H1 (cell line): ENCODE measurements around the gene DUSP7. TPM values are rescaled to one million over a fixed set of nuclear protein-coding genes. Genes with fewer than 3 reads are reported as not detected.

ENCODE experiments used
- CTCF ChIA-PET: fragments of 300-600 bp; sonication (Branson Sonifier 250); formaldehyde crosslinking; loops from one replicate; lab custom pipeline; 2021; ENCODE audit not compliant: partially characterized antibody; lab: Charles Lee
- POLR2A ChIA-PET: fragments of 300-600 bp; sonication (Branson Sonifier 250); formaldehyde crosslinking; loops from one replicate; lab custom pipeline; 2021; ENCODE audit warnings: inconsistent platforms; ENCODE audit not compliant: partially characterized antibody; lab: Charles Lee
- DNase-seq, 2 experiments: peaks; one replicate each; pipeline versions ENCODE4 v3.0.0 to v3.0.0-alpha.2; 2010 to 2022; ENCODE audit warnings: low spot score in 2 of 2, low read depth in 1 of 2, mixed read lengths in 1 of 2
- FAIRE-seq: peaks from 2 replicates; lab custom pipeline; 2011; peaks lifted over from hg19 to GRCh38; lab: Jason Lieb, UNC
- H2AFZ ChIP-seq: 2 replicates; pipeline ENCODE4 v1.8.1; 2012; ENCODE audit warnings: low read length, inconsistent platforms
- H2AK5ac ChIP-seq: 2 replicates; pipeline ENCODE4 v1.6.1; 2013; ENCODE audit warnings: low read depth, low read length
- H2BK120ac ChIP-seq: replicated peaks from 2 replicates; pipeline ENCODE3; 2013; ENCODE audit warnings: low read depth, low read length, inconsistent platforms
- H2BK12ac ChIP-seq: 2 replicates; pipeline ENCODE4 v1.6.1; 2013; ENCODE audit warnings: low read depth, low read length
- H2BK15ac ChIP-seq: 2 replicates; pipeline ENCODE4 v1.6.1; 2013; ENCODE audit warnings: low read length
- H2BK20ac ChIP-seq: 2 replicates; pipeline ENCODE4 v1.6.1; 2013; ENCODE audit warnings: low read length
- H2BK5ac ChIP-seq: 2 replicates; pipeline ENCODE4 v1.6.1; 2013; ENCODE audit warnings: low read depth, low read length
- H3K14ac ChIP-seq: 2 replicates; pipeline ENCODE4 v1.6.1; 2013; ENCODE audit warnings: inconsistent platforms; ENCODE audit not compliant: insufficient read length
- H3K18ac ChIP-seq: 2 replicates; pipeline ENCODE4 v1.6.1; 2013; ENCODE audit warnings: low read length; ENCODE audit errors: extremely low read depth
- H3K23ac ChIP-seq: 2 replicates; pipeline ENCODE4 v1.6.1; 2013; ENCODE audit warnings: inconsistent platforms; ENCODE audit not compliant: insufficient read length
- H3K23me2 ChIP-seq: 2 replicates; pipeline ENCODE4 v1.6.1; 2013; ENCODE audit warnings: low read depth, low read length
- H3K27ac ChIP-seq: 2 replicates; pipeline ENCODE4 v1.6.1; 2011; ENCODE audit warnings: low read depth, low read length, inconsistent platforms
- H3K27me3 ChIP-seq, 4 experiments: replicated peaks in 1 of 4; 1 replicate in 1 of 4; 2 replicates in 3 of 4; pipeline versions ENCODE4 v1.6.1 to v1.8.1; 2011 to 2013; ENCODE audit warnings: low read length in 3 of 4, mild to moderate bottlenecking in 3 of 4, inconsistent platforms in 2 of 4, mixed read lengths in 2 of 4, moderate library complexity in 1 of 4; ENCODE audit not compliant: control insufficient read depth in 3 of 4, insufficient read depth in 3 of 4; ENCODE audit errors: extremely low read depth in 1 of 4
- H3K36me3 ChIP-seq, 4 experiments: 2 replicates each; pipeline versions ENCODE4 v1.6.1 to v1.8.1; 2011 to 2013; ENCODE audit warnings: mild to moderate bottlenecking in 4 of 4, low read length in 3 of 4, moderate library complexity in 2 of 4, control low read depth in 1 of 4, inconsistent platforms in 1 of 4; ENCODE audit not compliant: insufficient read depth in 4 of 4, control insufficient read depth in 2 of 4
- H3K4ac ChIP-seq: replicated peaks from 2 replicates; pipeline ENCODE3; 2013; ENCODE audit warnings: low read length, low read depth, mixed read lengths, inconsistent platforms; ENCODE audit not compliant: insufficient read length
- H3K4me1 ChIP-seq, 4 experiments: replicated peaks in 1 of 4; 1 replicate in 1 of 4; 2 replicates in 3 of 4; pipeline versions ENCODE4 v1.6.1 to v1.8.1; 2011 to 2013; ENCODE audit warnings: low read length in 3 of 4, inconsistent platforms in 2 of 4, mixed read lengths in 1 of 4; ENCODE audit not compliant: insufficient read depth in 4 of 4, control insufficient read depth in 3 of 4
- H3K4me2 ChIP-seq, 2 experiments: 2 replicates each; pipeline versions ENCODE4 v1.6.1 to v1.8.1; 2011 to 2013; ENCODE audit warnings: low read depth in 2 of 2, low read length in 2 of 2, control low read depth in 1 of 2, inconsistent platforms in 1 of 2, mild to moderate bottlenecking in 1 of 2; ENCODE audit not compliant: insufficient read depth in 1 of 2
- H3K4me3 ChIP-seq, 4 experiments: fragments of 200-600, 300-600 bp in 1 of 4; sonication (generic), shearing (Covaris generic), sonication (Bioruptor Twin) in 1 of 4; 2 replicates each; pipeline versions ENCODE4 v1.5.1 to v1.8.1; 2011 to 2016; ENCODE audit warnings: low read length in 4 of 4, low read depth in 3 of 4, control low read depth in 2 of 4, inconsistent platforms in 2 of 4, mild to moderate bottlenecking in 2 of 4, mixed read lengths in 1 of 4, moderate library complexity in 1 of 4; ENCODE audit not compliant: insufficient read depth in 2 of 4; ENCODE audit errors: extremely low read depth in 1 of 4
- H3K56ac ChIP-seq: replicated peaks from 2 replicates; pipeline ENCODE3; 2013; ENCODE audit warnings: low read depth, mild to moderate bottlenecking, mixed read lengths, low read length, inconsistent platforms; ENCODE audit not compliant: insufficient read length
- H3K79me1 ChIP-seq: 2 replicates; pipeline ENCODE4 v1.6.1; 2013; ENCODE audit warnings: low read depth, low read length, control low read depth
- H3K79me2 ChIP-seq, 2 experiments: 2 replicates each; pipeline versions ENCODE4 v1.6.1 to v1.8.1; 2012 to 2013; ENCODE audit warnings: low read length in 2 of 2, mild to moderate bottlenecking in 2 of 2, inconsistent platforms in 1 of 2; ENCODE audit not compliant: insufficient read depth in 2 of 2, control insufficient read depth in 1 of 2
- H3K9ac ChIP-seq, 4 experiments: replicated peaks in 1 of 4; 1 replicate in 1 of 4; 2 replicates in 3 of 4; pipeline versions ENCODE4 v1.6.1 to v1.8.1; 2011 to 2013; ENCODE audit warnings: low read depth in 3 of 4, low read length in 3 of 4, control low read depth in 2 of 4, mild to moderate bottlenecking in 2 of 4, moderate library complexity in 2 of 4, inconsistent platforms in 1 of 4; ENCODE audit errors: extremely low read depth in 1 of 4
- H3K9me3 ChIP-seq, 2 experiments: 2 replicates each; pipeline versions ENCODE4 v1.6.1 to v1.8.1; 2012 to 2013; ENCODE audit warnings: mild to moderate bottlenecking in 2 of 2, moderate library complexity in 2 of 2, control low read depth in 1 of 2, inconsistent platforms in 1 of 2, low read depth in 1 of 2, low read length in 1 of 2, mixed read lengths in 1 of 2; ENCODE audit not compliant: insufficient read depth in 2 of 2
- H4K20me1 ChIP-seq, 2 experiments: replicated peaks in 1 of 2; 2 replicates each; pipeline versions ENCODE3 to v1.8.1; 2011 to 2013; ENCODE audit warnings: inconsistent platforms in 2 of 2, low read length in 2 of 2, mild to moderate bottlenecking in 1 of 2; ENCODE audit not compliant: insufficient read depth in 2 of 2, control insufficient read depth in 1 of 2
- H4K5ac ChIP-seq: 2 replicates; pipeline ENCODE4 v1.6.1; 2013; ENCODE audit warnings: low read length, low read depth, mixed read lengths, inconsistent platforms; ENCODE audit not compliant: insufficient read length
- H4K8ac ChIP-seq: 2 replicates; pipeline ENCODE4 v1.8.0; 2013; ENCODE audit warnings: mild to moderate bottlenecking, moderate library complexity, low read length, inconsistent platforms; ENCODE audit not compliant: insufficient read depth; ENCODE audit errors: extremely low read depth
- H4K91ac ChIP-seq: replicated peaks from 2 replicates; pipeline ENCODE3; 2013; ENCODE audit warnings: low read length, mixed read lengths, inconsistent platforms; ENCODE audit not compliant: insufficient read length
- ATF3 ChIP-seq: IDR thresholded peaks from 2 replicates; pipeline ENCODE4 v1.6.1; 2011; ENCODE audit warnings: low read depth, mild to moderate bottlenecking, low read length; ENCODE audit not compliant: insufficient read depth
- CBX8 ChIP-seq: fragments of 300-800, 300-1000 bp; sonication (generic); IDR thresholded peaks from 2 replicates; pipeline ENCODE4 v1.7.1; 2016; ENCODE audit warnings: low read depth, low read length, borderline replicate concordance
- CHD2 ChIP-seq: IDR thresholded peaks from 2 replicates; pipeline ENCODE4 v1.6.1; 2012; ENCODE audit warnings: low read length, improper control_type of control experiment
- FOSL1 ChIP-seq: IDR thresholded peaks from 2 replicates; pipeline ENCODE4 v1.6.1; 2011; ENCODE audit warnings: mild to moderate bottlenecking, low read depth, low read length, moderate library complexity; ENCODE audit not compliant: insufficient read depth
- GABPA ChIP-seq: IDR thresholded peaks from 2 replicates; pipeline ENCODE4 v1.6.1; 2011; ENCODE audit warnings: mild to moderate bottlenecking, low read length, moderate library complexity, borderline replicate concordance; ENCODE audit not compliant: insufficient read depth
- MAFK ChIP-seq: IDR thresholded peaks from 2 replicates; pipeline ENCODE4 v1.6.1; 2012; ENCODE audit warnings: low read depth, mild to moderate bottlenecking, improper control_type of control experiment, low read length
- POLR2A ChIP-seq, 2 experiments: IDR thresholded peaks; 1 replicate in 1 of 2; 2 replicates in 1 of 2; pipeline ENCODE4 v1.6.1; 2011; ENCODE audit warnings: low read depth in 2 of 2, low read length in 2 of 2, mild to moderate bottlenecking in 2 of 2; ENCODE audit errors: control extremely low read depth in 1 of 2
- POLR2AphosphoS5 ChIP-seq: IDR thresholded peaks from 2 replicates; pipeline ENCODE4 v1.6.1; 2011; ENCODE audit warnings: low read depth, low read length
- RBBP5 ChIP-seq: IDR thresholded peaks from 2 replicates; pipeline ENCODE4 v1.7.1; 2012; ENCODE audit warnings: low read depth, mild to moderate bottlenecking, inconsistent platforms, low read length, moderate library complexity, borderline replicate concordance
- SRF ChIP-seq: IDR thresholded peaks from 2 replicates; pipeline ENCODE4 v1.6.1; 2011; ENCODE audit warnings: mild to moderate bottlenecking, low read depth, low read length, moderate library complexity
- TAF7 ChIP-seq: optimal IDR thresholded peaks from 2 replicates; pipeline ENCODE3; 2011; ENCODE audit warnings: low read depth, mild to moderate bottlenecking, inconsistent platforms, low read length, moderate library complexity, borderline replicate concordance
- YY1 ChIP-seq: IDR thresholded peaks from 2 replicates; pipeline ENCODE4 v1.6.1; 2011; ENCODE audit warnings: low read depth, mild to moderate bottlenecking, low read length
- WGBS, 2 experiments: shearing (Covaris generic) in 1 of 2; methylation state at CpG; one replicate each; pipeline versions ENCODE4 v1.1.6 to v1.1.7; 2013 to 2015; ENCODE audit warnings: low lambda C conversion rate in 2 of 2, mixed read lengths in 2 of 2, inconsistent platforms in 1 of 2, low coverage in 1 of 2, missing lambda C conversion rate in 1 of 2; ENCODE audit not compliant: insufficient replicate concordance in 2 of 2, insufficient coverage in 1 of 2, insufficient read length in 1 of 2; ENCODE audit errors: extremely low coverage in 1 of 2, missing lambda C conversion rate in 1 of 2; 5-methylcytosine and 5-hydroxymethylcytosine counted together
- polyA plus RNA-seq, 7 experiments: library from polyadenylated mRNA; depleted of rRNA in 3 of 7; stranded (reverse) in 5 of 7; unstranded in 2 of 7; fragments of >200 nt in 5 of 7; fragments of 200-250 nt in 2 of 7; gene quantifications; 1 replicate in 5 of 7; 2 replicates in 1 of 7; 4 replicates in 1 of 7; pipeline versions ENCODE4 v1.2.1 to v1.2.3, GENCODE V29; 2011 to 2013; ENCODE audit warnings: missing spikeins in 2 of 7, mixed read lengths in 2 of 7
- total RNA-seq: library from RNA; stranded (reverse); fragmentation: NEBNext Ultra II Directional; extraction: Animal tissue kit (Norgen Biotek cat#: 25700); gene quantifications from 2 replicates; pipeline ENCODE4 v1.2.1, GENCODE V29; 2021

DUSP7 gene
- total and polyA plus RNA-seq, 2 of the 8 experiments (the other 6 are each of a cell fraction or from before 2014, with no cell fraction given), result 19.4 to 24.9 TPM

DNA sequence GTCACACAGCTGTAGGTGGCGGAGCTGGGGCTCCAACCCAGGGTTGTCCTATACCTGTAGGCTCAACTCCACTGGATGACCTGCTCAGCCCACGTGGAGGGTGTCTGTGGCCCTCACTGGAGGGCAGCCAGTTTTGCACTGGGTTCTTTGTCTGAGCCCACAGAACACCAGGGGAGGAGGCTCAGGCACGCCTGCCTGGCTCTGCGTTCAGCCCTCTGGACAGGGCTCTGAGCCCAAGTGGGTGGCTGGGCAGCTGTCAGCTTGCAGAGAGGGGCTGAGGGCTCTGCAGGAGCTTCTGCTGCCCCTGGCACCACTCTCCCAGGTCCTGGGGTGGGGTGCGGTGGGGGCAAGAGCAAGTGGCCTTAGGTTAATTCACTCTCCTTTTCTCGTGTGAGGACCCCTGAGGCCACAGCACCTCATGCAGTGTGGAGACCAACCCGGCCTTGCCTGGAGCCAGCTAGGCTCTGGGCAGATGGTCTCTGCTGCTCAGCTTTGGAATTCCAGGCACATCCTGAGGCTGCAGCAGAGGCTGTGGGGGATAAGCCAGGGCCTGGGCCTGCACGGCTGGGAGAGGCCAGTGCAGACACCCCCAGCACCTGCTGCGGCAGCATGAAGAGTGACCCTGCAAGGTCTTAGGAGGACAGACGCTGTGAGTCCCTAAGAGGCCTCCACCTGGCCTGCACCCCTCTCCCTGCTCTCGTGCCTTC, 23.5 kb downstream of the DUSP7 start:
- CTCF ChIA-PET, result interaction anchor here (1.2 to 9.4 kb wide), 11 partner anchors 10 to 112 kb away, joined by 3 to 124 read pairs (median 9); partner anchors contain the start of gene DUSP7
- FAIRE-seq (no peak), DNase-seq (no peak)
- POLR2A ChIA-PET, result interaction anchor here (0.7 to 1.2 kb wide), 2 partner anchors 23 to 41 kb away, joined by 3 read pairs; no protein-coding TSS in a partner anchor
- Histone ChIP-seq H3K18ac (no peak overlapping the region), H4K8ac (no peak overlapping the region; the same call in 1 of the 2 replicates), H3K79me2 (no peaks in the 10 kb centered on the region), H2BK15ac (0 out of 2 replicates have a peak overlapping the region, but pooled peaks have one; percentile 5), H4K20me1 (no peaks in the 10 kb centered on the region), H2BK120ac (no peak overlapping the region), H3K4me3 (no peak overlapping the region), H2BK20ac (no peak overlapping the region), H4K91ac (no peak overlapping the region), H2BK12ac (no peak overlapping the region), H4K5ac (no peak overlapping the region), H3K79me1 (no peaks in the 10 kb centered on the region), H3K27me3 (no peaks in the 10 kb centered on the region), H3K4me1 (peaks cover 0 to 6% (median 1%) of the 10 kb centered on the region in 4 experiments; a peak in 2 of 7 replicates), H3K27ac (no peak overlapping the region), H3K4me2 (no peak overlapping the region), H2AFZ (no peak overlapping the region), H3K23me2 (no peaks in the 10 kb centered on the region), H3K14ac (no peak overlapping the region), H3K9ac (no peak overlapping the region), H2AK5ac (no peak overlapping the region), H3K9me3 (no peaks in the 10 kb centered on the region), H3K56ac (no peak overlapping the region), H3K4ac (no peak overlapping the region), H2BK5ac (no peak overlapping the region; the same call in 1 of the 2 replicates), H3K36me3 (no peaks in the 10 kb centered on the region), H3K23ac (no peak overlapping the region)
- WGBS, 2 experiments, result 92% methylated on average over 11 of the region's 11 CpGs; no CpG with 5 or more reads in 1 of the 2 experiments
- TF ChIP-seq CHD2 (no peak), SRF (no peak), ATF3 (no peak), CBX8 (no peak), POLR2A (IDR thresholded peaks at IDR 0.05; ENCODE audit: control extremely low read depth in 1 of 2, low read depth in 2 of 2, low read length in 2 of 2) (no peak), GABPA (no peak), RBBP5 (no peak), MAFK (no peak), POLR2AphosphoS5 (no peak), FOSL1 (no peak), YY1 (no peak), TAF7 (no peak)
